Measurements from ENCODE around the gene CACNA2D3.

- TF ChIP-seq CTCF (IDR thresholded peaks at IDR 0.05) (no peak), ZFX (IDR thresholded peaks at IDR 0.05; ENCODE audit: borderline replicate concordance) (no peak)
These were observed 891.7 kb downstream of the CACNA2D3 start for GRCh38 chr3:55014081-55014480.
